GM12878 (cell line): ENCODE data around the gene ZNF511. TPM values are rescaled to one million over a fixed set of nuclear protein-coding genes. Genes with fewer than 3 reads are reported as not detected.

ENCODE experiments used
- ATAC-seq: fragments of 200-7000 bp; cut with Tn5 transposase; 3 replicates; pipeline ENCODE4 v1.9.1; 2020; ENCODE audit warnings: mild to moderate bottlenecking, moderate library complexity
- BruUV-seq: library from RNA; stranded (reverse); fragments of 400-500 nt; replicated peaks from 2 replicates; lab custom pipeline; 2021; lab: Mats Ljungman, UMichigan
- CTCF ChIA-PET: fragments of 300-600 bp; sonication (Branson Sonifier 250); formaldehyde crosslinking; extraction: SDS; loops from one replicate; lab custom pipeline; 2021; ENCODE audit warnings: inconsistent platforms; lab: Yijun Ruan, JAX
- POLR2A ChIA-PET: fragments of 350-600 bp; formaldehyde crosslinking; extraction: SDS; loops from one replicate; lab custom pipeline; 2021; ENCODE audit warnings: inconsistent platforms; lab: Charles Lee
- RAD21 ChIA-PET: fragments of 300-600 bp; sonication (Branson Sonifier 250); formaldehyde crosslinking; loops from one replicate; lab custom pipeline; 2023; ENCODE audit warnings: antibody characterized with exemption; ENCODE audit not compliant: unreplicated experiment; lab: Charles Lee
- SMC1A ChIA-PET: fragments of 300-600 bp; sonication (Branson Sonifier 250); formaldehyde crosslinking; loops from one replicate; lab custom pipeline; 2023; ENCODE audit not compliant: unreplicated experiment, uncharacterized antibody; lab: Charles Lee
- DNase-seq: peaks from one replicate; pipeline ENCODE4 v3.0.0-alpha.2; 2011; ENCODE audit warnings: low read depth, low spot score
- FAIRE-seq: peaks from 3 replicates; lab custom pipeline; 2011; peaks lifted over from hg19 to GRCh38; lab: Jason Lieb, UNC
- H2AFZ ChIP-seq: 2 replicates; pipeline ENCODE4 v1.6.0; 2011; ENCODE audit warnings: low read depth, low read length, control low read depth; ENCODE audit not compliant: control insufficient read depth
- H3K27ac ChIP-seq: 2 replicates; pipeline ENCODE4 v1.5.1; 2011; ENCODE audit warnings: control low read depth; ENCODE audit not compliant: control insufficient read depth, insufficient read depth
- H3K27me3 ChIP-seq, 2 experiments: replicated peaks in 1 of 2; 2 replicates each; pipeline versions ENCODE4 v1.6.0 to v1.6.1; 2011; ENCODE audit warnings: low read length in 1 of 2; ENCODE audit not compliant: control insufficient read depth in 2 of 2, insufficient read depth in 2 of 2
- H3K36me3 ChIP-seq, 2 experiments: 2 replicates each; pipeline ENCODE4 v1.5.1; 2011; ENCODE audit warnings: low read length in 1 of 2; ENCODE audit not compliant: control insufficient read depth in 2 of 2, insufficient read depth in 2 of 2
- H3K4me1 ChIP-seq: 2 replicates; pipeline ENCODE4 v1.6.1; 2011; ENCODE audit warnings: mild to moderate bottlenecking, low read length, moderate library complexity, mixed read lengths; ENCODE audit not compliant: control insufficient read depth, insufficient read depth
- H3K4me2 ChIP-seq: 2 replicates; pipeline ENCODE4 v1.6.0; 2011; ENCODE audit warnings: control low read depth; ENCODE audit not compliant: control insufficient read depth, insufficient read depth
- H3K4me3 ChIP-seq: fragments of 200-600 bp; sonication (generic); 2 replicates; pipeline ENCODE4 v1.5.1; 2016
- H3K79me2 ChIP-seq: 2 replicates; pipeline ENCODE4 v1.6.0; 2011; ENCODE audit warnings: low read length; ENCODE audit not compliant: control insufficient read depth, insufficient read depth
- H3K9ac ChIP-seq: 2 replicates; pipeline ENCODE4 v1.8.0; 2011; ENCODE audit warnings: low read length, control low read depth, mixed read lengths; ENCODE audit not compliant: control insufficient read depth, insufficient read depth
- H3K9me3 ChIP-seq: replicated peaks from 3 replicates; pipeline ENCODE4 v1.5.1; 2011; ENCODE audit warnings: mild to moderate bottlenecking, low read length; ENCODE audit not compliant: control insufficient read depth, insufficient read depth
- H4K20me1 ChIP-seq: 2 replicates; pipeline ENCODE4 v1.6.0; 2011; ENCODE audit not compliant: control insufficient read depth, insufficient read depth
- DPF2 ChIP-seq: fragments of 450-650 bp; IDR thresholded peaks from 2 replicates; pipeline ENCODE4 v1.6.1; 2017; ENCODE audit warnings: mild to moderate bottlenecking
- HDAC6 ChIP-seq: fragments of 200-600 bp; sonication (generic); IDR thresholded peaks from one replicate; pipeline ENCODE4 v1.8.0; 2017; ENCODE audit warnings: antibody characterized with exemption; ENCODE audit not compliant: unreplicated experiment
- NFXL1 ChIP-seq: fragments of 450-650 bp; IDR thresholded peaks from 2 replicates; pipeline ENCODE4 v1.6.1; 2017; ENCODE audit warnings: antibody characterized with exemption, mild to moderate bottlenecking, borderline replicate concordance
- NR2C1 ChIP-seq: fragments of 450-650 bp; IDR thresholded peaks from 2 replicates; pipeline ENCODE4 v1.6.1; 2017; ENCODE audit warnings: antibody characterized with exemption, mild to moderate bottlenecking, moderate library complexity
- SIN3A ChIP-seq: IDR thresholded peaks from 2 replicates; pipeline ENCODE4 v1.6.1; 2012; ENCODE audit warnings: low read depth, low read length, improper control_type of control experiment
- WGBS: methylation state at CpG from one replicate; pipeline ENCODE4 v1.1.6; 2016; ENCODE audit warnings: low lambda C conversion rate; ENCODE audit not compliant: insufficient replicate concordance, insufficient coverage; ENCODE audit errors: missing lambda C conversion rate; 5-methylcytosine and 5-hydroxymethylcytosine counted together
- in situ Hi-C: fragments of 300-500 bp; cut with MboI; formaldehyde crosslinking; loops from 9 replicates; pipeline ENCODE4 v1.14.3; 2018; ENCODE audit warnings: mixed read lengths
- intact Hi-C: fragments of 100-400 bp; cut with micrococcal nuclease; formaldehyde crosslinking; loops from one replicate; pipeline ENCODE4 v1.14.2; 2022; ENCODE audit not compliant: unreplicated experiment
- polyA plus RNA-seq, 11 experiments: library from polyadenylated mRNA; depleted of rRNA in 4 of 11; unstranded in 6 of 11; stranded (reverse) in 5 of 11; fragments of >200 nt; fragmentation: Nextera tagmentation in 4 of 11; fragmentation: Illumina TruSeq in 1 of 11; extraction: Ambion mirVana in 4 of 11; extraction: Trizol in 1 of 11; gene quantifications; 1 replicate in 1 of 11; 2 replicates in 10 of 11; pipeline versions ENCODE4 v1.2.1 to v1.2.3, GENCODE V29; 2011 to 2016; ENCODE audit warnings: inconsistent platforms in 2 of 11, missing spikeins in 2 of 11, low read depth in 1 of 11
- total RNA-seq, 4 experiments: library from RNA; depleted of rRNA in 3 of 4; stranded (reverse); fragments of >200 nt in 3 of 4; fragmentation: Illumina TruSeq in 1 of 4; extraction: Trizol in 1 of 4; gene quantifications; 2 replicates each; pipeline versions ENCODE4 v1.2.1 to v1.2.3, GENCODE V29; 2013 to 2021
- TF ChIP-seq, protein P1 (sequence below): fragments of 450-650 bp; IDR thresholded peaks from 2 replicates; pipeline ENCODE4 v1.6.1; 2017; ENCODE audit warnings: low read depth, mild to moderate bottlenecking, moderate library complexity

Gene ZNF511
- total and polyA plus RNA-seq, 10 of the 15 experiments (the other 5 are each of a cell fraction or from before 2014, with no cell fraction given): 0.58 to 110 (median 32.0) TPM

DNA sequence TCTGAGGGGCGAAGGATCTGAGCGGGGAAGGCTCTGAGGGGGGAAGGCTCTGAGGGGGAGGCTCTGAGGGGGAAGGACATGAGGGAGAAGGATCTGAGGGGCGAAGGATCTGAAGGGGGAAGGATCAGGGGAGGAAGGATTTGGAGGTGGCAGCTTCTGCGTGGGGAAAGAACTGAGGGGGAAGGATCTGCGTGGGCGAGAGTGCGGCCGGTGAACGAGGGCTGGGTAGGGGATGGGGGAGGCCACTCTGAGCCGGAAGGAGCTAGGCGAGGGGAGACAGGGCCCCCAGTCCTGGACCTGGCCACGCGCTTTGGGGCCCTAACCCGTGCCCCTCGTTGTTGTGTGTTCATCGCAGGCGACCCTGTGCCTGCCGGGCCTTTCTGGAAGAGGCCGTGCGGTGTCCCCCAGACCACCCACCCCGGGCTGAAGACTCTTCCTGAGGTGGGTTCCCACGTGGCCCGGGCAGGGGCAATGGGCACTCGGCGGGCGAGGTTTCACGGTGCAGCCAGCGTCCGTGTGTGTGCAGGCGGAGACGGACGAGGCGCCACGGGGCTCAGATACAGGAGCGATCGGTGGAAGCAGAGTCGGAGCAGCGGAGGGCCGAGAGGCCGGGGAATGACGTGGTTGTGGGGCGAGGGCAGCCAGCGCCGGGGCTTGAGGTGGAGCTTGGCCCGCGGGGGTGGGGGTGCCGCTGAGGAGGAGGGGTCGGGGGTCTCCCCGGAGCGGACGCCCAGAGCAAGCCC is 26.0 kb downstream of the ZNF511 start:
- TF ChIP-seq NFXL1: no peak
- TF ChIP-seq DPF2: no peak
- TF ChIP-seq NR2C1: no peak
- TF ChIP-seq HDAC6: no peak
- TF ChIP-seq, protein P1, sequence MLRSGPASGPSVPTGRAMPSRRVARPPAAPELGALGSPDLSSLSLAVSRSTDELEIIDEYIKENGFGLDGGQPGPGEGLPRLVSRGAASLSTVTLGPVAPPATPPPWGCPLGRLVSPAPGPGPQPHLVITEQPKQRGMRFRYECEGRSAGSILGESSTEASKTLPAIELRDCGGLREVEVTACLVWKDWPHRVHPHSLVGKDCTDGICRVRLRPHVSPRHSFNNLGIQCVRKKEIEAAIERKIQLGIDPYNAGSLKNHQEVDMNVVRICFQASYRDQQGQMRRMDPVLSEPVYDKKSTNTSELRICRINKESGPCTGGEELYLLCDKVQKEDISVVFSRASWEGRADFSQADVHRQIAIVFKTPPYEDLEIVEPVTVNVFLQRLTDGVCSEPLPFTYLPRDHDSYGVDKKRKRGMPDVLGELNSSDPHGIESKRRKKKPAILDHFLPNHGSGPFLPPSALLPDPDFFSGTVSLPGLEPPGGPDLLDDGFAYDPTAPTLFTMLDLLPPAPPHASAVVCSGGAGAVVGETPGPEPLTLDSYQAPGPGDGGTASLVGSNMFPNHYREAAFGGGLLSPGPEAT: no peak
- TF ChIP-seq SIN3A: no peak
- H4K20me1 ChIP-seq: no peaks in the 10 kb centered on the region
- ChIA-PET RAD21 (no interaction called here), SMC1A (no interaction called here), POLR2A (no interaction called here), CTCF (no interaction called here)
- WGBS: 32% methylated on average over 31 of the region's 51 CpGs
- H3K4me3 ChIP-seq: no peak overlapping the region
- H3K9me3 ChIP-seq: no peaks in the 10 kb centered on the region; the same call in 2 of the 3 replicates
- no peak overlapping the region for H2AFZ ChIP-seq
- H3K4me2 ChIP-seq: 0 out of 2 replicates have a peak overlapping the region, but pooled peaks have one; percentile 2
- in situ Hi-C loops: no loop called here
- no peaks in the 10 kb centered on the region for H3K79me2 ChIP-seq
- no peak overlapping the region for H3K9ac ChIP-seq
- intact Hi-C loops: no loop called here
- no TSS peak for BruUV-seq
- ATAC-seq (peak; percentile 31), FAIRE-seq (no peak), DNase-seq (no peak)
- no peaks in the 10 kb centered on the region for H3K36me3 ChIP-seq
- no peaks in the 10 kb centered on the region for H3K4me1 ChIP-seq
- H3K27ac ChIP-seq: no peak overlapping the region
- H3K27me3 ChIP-seq: peaks cover 5 to 12% of the 10 kb centered on the region in 2 experiments
